Right atrium auricular region (tissue), 2 donors: ENCODE data around the gene IGF2. TPM values are rescaled to one million over a fixed set of nuclear protein-coding genes. Genes with fewer than 3 reads are reported as not detected.
"Not testable (repeated sequence)": the region's sequence is repeated elsewhere in the genome, so short reads cannot be mapped to it uniquely, and the experiment has no call there.

ENCODE experiments used
- DNase-seq: peaks from one replicate; pipeline ENCODE4 v3.0.0-alpha.2; 2019; ENCODE audit warnings: low spot score
- H3K27ac ChIP-seq, 2 donors: fragments of 200-600 bp; sonication (generic); 1 replicate in 1 of 2; 2 replicates in 1 of 2; pipeline ENCODE4 v1.5.1; 2016 to 2019
- H3K27me3 ChIP-seq, 2 donors: fragments of 200-600 bp; sonication (generic); one replicate each; pipeline versions ENCODE4 v1.5.1 to v1.6.0; 2017 to 2019
- H3K36me3 ChIP-seq: fragments of 200-600 bp; sonication (generic); one replicate; pipeline ENCODE4 v1.5.1; 2016
- H3K4me1 ChIP-seq, 2 donors: fragments of 200-600 bp; sonication (generic); one replicate each; pipeline versions ENCODE4 v1.5.1 to v1.6.0; 2017 to 2019
- H3K4me3 ChIP-seq, 2 donors: fragments of 200-600 bp; sonication (generic); 1 replicate in 1 of 2; 2 replicates in 1 of 2; pipeline ENCODE4 v1.5.1; 2017 to 2019; ENCODE audit warnings: mild to moderate bottlenecking in 1 of 2, moderate library complexity in 1 of 2
- H3K9me3 ChIP-seq, 2 donors: fragments of 200-600 bp; sonication (generic); one replicate each; pipeline ENCODE4 v1.5.1; 2019
- total RNA-seq, 2 donors: library from RNA; depleted of rRNA; stranded (reverse); fragments of >200 nt; gene quantifications; one replicate each; pipeline ENCODE4 v1.1.0, GENCODE V29; 2016
- TF ChIP-seq, protein P1 (sequence below), 2 donors: fragments of 200-600 bp; sonication (generic); IDR thresholded peaks; one replicate each; pipeline ENCODE4 v1.5.1; 2019; ENCODE audit warnings: antibody characterized with exemption in 2 of 2

The IGF2 gene
- total RNA-seq, 2 donors from 2014 or later = 43.2 to 61.9 TPM

DNA sequence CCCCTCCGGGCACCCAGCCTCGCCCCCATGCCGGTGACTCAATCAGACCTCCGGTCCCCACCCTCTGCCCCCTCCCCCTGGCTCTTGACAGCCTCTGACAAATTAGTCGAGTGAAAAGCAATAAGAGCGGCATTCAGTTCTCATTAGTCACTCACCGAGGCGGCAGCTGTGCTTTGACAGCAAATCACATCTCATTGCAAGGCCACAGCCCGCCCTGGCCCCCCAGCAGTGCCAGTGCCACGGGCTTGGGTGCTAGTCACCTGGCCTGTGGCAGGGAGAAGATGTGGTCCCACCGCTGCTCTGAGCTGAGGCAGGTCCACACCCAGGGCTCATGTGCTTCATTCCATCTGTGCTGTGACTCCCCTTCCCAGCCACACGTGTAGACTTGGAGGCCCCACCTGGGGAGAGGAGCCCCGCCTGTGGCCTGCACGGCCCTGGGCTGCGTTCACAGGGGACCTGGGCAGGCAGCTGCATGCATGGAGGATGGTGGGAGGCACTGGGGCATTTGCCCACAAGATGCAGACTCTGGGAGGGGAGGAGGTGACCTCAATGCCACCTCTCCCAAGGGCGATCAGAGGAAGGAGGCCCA is 39.8 kb upstream of the IGF2 start:
- Histone ChIP-seq H3K27me3 (no peaks in the 10 kb centered on the region), H3K4me1 (no peaks in the 10 kb centered on the region)

GRCh38 chr11:2178055-2178773 is 39.0 kb upstream of the IGF2 start:
- not testable (repeated sequence) for H3K4me3 ChIP-seq, DNase-seq, H3K27me3 ChIP-seq, H3K9me3 ChIP-seq, H3K4me1 ChIP-seq, H3K27ac ChIP-seq, H3K36me3 ChIP-seq

More for the DNA sequence above, 39.8 kb upstream of the IGF2 start:
- no peaks in the 10 kb centered on the region for H3K9me3 ChIP-seq
- H3K36me3 ChIP-seq = no peaks in the 10 kb centered on the region
- TF ChIP-seq, protein P1, sequence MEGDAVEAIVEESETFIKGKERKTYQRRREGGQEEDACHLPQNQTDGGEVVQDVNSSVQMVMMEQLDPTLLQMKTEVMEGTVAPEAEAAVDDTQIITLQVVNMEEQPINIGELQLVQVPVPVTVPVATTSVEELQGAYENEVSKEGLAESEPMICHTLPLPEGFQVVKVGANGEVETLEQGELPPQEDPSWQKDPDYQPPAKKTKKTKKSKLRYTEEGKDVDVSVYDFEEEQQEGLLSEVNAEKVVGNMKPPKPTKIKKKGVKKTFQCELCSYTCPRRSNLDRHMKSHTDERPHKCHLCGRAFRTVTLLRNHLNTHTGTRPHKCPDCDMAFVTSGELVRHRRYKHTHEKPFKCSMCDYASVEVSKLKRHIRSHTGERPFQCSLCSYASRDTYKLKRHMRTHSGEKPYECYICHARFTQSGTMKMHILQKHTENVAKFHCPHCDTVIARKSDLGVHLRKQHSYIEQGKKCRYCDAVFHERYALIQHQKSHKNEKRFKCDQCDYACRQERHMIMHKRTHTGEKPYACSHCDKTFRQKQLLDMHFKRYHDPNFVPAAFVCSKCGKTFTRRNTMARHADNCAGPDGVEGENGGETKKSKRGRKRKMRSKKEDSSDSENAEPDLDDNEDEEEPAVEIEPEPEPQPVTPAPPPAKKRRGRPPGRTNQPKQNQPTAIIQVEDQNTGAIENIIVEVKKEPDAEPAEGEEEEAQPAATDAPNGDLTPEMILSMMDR (IDR thresholded peaks at IDR 0.05) = no peak
- H3K4me3 ChIP-seq = no peak overlapping the region
- no peak overlapping the region for H3K27ac ChIP-seq
- DNase-seq = no peak

- H3K27ac ChIP-seq = no peak overlapping the region
- no peak for DNase-seq
- H3K9me3 ChIP-seq = no peaks in the 10 kb centered on the region
- no peak overlapping the region for H3K4me3 ChIP-seq
- H3K36me3 ChIP-seq = no peaks in the 10 kb centered on the region
- TF ChIP-seq, protein P1 (IDR thresholded peaks at IDR 0.05) = no peak
- no peaks in the 10 kb centered on the region for H3K27me3 ChIP-seq
- no peaks in the 10 kb centered on the region for H3K4me1 ChIP-seq
Measured at GRCh38 chr11:2177076-2177475, 37.9 kb upstream of the IGF2 start.

GRCh38 chr11:2176389-2176900 is 37.3 kb upstream of the IGF2 start:
- no peaks in the 10 kb centered on the region for H3K36me3 ChIP-seq
- TF ChIP-seq, protein P1 (IDR thresholded peaks at IDR 0.05) = no peak

GRCh38 chr11:2175659-2176058 is 36.5 kb upstream of the IGF2 start:
- H3K27me3 ChIP-seq = no peaks in the 10 kb centered on the region
- H3K4me1 ChIP-seq = no peaks in the 10 kb centered on the region
- DNase-seq = no peak
- no peaks in the 10 kb centered on the region for H3K9me3 ChIP-seq
- no peaks in the 10 kb centered on the region for H3K36me3 ChIP-seq
- H3K27ac ChIP-seq = no peak overlapping the region
- no peak overlapping the region for H3K4me3 ChIP-seq
- TF ChIP-seq, protein P1 (IDR thresholded peaks at IDR 0.05) = no peak

More at GRCh38 chr11:2176389-2176900, 37.3 kb upstream of the IGF2 start:
- no peaks in the 10 kb centered on the region for H3K4me1 ChIP-seq
- DNase-seq = no peak
- no peak overlapping the region for H3K4me3 ChIP-seq
- no peaks in the 10 kb centered on the region for H3K9me3 ChIP-seq
- H3K27me3 ChIP-seq = no peaks in the 10 kb centered on the region
- H3K27ac ChIP-seq = no peak overlapping the region

GRCh38 chr11:2174361-2174760 is 35.2 kb upstream of the IGF2 start:
- H3K27ac ChIP-seq = no peak overlapping the region
- no peak overlapping the region for H3K4me3 ChIP-seq
- TF ChIP-seq, protein P1 (IDR thresholded peaks at IDR 0.05) = no peak
- no peaks in the 10 kb centered on the region for H3K4me1 ChIP-seq
- H3K27me3 ChIP-seq = no peaks in the 10 kb centered on the region
- DNase-seq = no peak
- no peaks in the 10 kb centered on the region for H3K36me3 ChIP-seq
- no peaks in the 10 kb centered on the region for H3K9me3 ChIP-seq
